LNCaP clone FGC (cell line): ENCODE results near the gene PBX1.

Source experiments
- DNase-seq: peaks from one replicate; pipeline ENCODE4 v3.0.0-alpha.2; 2011; ENCODE audit warnings: low read depth
- H3K4me3 ChIP-seq: 2 replicates; pipeline ENCODE4 v1.5.1; 2011; ENCODE audit warnings: mild to moderate bottlenecking, low read depth, low read length, control low read depth
- TF ChIP-seq, protein P1 (sequence below): IDR thresholded peaks from 2 replicates; pipeline ENCODE4 v1.5.1; 2012; ENCODE audit warnings: mild to moderate bottlenecking; ENCODE audit not compliant: control insufficient read depth, insufficient read depth; ENCODE audit errors: extremely low read depth

Gene PBX1

DNA sequence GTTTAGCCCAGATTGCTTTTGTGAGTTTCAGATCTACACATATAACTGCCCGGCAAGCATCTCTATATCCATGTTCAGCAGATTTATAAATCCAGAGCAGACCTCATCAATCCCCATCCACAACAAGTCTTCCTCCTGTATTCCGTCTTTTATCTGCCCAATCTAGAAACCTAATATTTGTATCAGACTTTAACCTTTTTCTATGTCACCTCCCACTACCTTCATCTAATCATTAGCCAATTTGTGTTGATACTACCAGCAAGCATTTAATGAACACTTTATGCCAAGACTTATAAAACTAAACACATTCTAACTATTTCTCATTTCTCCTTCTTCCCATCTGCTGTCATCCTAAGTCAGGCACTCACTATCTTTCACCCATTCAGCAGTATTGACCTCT is 135.5 kb downstream of the PBX1 start:
- TF ChIP-seq, protein P1, sequence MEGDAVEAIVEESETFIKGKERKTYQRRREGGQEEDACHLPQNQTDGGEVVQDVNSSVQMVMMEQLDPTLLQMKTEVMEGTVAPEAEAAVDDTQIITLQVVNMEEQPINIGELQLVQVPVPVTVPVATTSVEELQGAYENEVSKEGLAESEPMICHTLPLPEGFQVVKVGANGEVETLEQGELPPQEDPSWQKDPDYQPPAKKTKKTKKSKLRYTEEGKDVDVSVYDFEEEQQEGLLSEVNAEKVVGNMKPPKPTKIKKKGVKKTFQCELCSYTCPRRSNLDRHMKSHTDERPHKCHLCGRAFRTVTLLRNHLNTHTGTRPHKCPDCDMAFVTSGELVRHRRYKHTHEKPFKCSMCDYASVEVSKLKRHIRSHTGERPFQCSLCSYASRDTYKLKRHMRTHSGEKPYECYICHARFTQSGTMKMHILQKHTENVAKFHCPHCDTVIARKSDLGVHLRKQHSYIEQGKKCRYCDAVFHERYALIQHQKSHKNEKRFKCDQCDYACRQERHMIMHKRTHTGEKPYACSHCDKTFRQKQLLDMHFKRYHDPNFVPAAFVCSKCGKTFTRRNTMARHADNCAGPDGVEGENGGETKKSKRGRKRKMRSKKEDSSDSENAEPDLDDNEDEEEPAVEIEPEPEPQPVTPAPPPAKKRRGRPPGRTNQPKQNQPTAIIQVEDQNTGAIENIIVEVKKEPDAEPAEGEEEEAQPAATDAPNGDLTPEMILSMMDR = no peak
- DNase-seq = no peak
- H3K4me3 ChIP-seq = no peak overlapping the region

DNA sequence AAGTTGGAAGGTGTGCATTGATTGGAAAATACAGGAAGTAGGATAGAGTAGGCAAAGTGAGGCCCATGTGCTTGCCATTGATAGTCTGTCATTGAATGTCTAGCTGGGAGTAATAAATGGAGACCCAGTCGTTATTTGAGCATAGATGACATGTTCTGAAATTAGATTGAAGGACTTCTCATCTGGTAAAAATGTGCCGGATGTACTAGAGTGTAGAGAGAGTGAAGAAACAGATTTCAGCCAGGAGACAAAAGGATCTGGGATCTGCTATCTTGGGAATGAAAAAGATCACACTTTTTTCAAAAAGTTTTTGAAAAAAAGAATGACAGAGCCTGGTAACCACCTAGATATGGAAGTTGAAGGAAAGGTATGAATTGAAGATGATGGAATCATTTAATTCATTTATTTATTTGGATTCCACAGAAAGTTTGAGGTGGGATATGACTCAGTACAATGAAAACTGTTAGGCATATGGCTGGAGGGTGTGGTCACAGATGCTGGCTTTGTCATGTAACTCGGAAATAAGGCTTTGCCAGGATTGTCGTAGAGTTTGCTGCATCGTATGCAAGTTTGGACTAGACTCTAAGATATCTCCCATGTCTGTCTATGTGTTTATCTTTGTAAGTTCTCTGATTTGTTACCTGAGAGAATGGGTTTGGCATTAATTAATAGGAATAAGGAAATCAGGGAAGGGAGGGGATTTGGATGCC is 137.1 kb downstream of the PBX1 start:
- TF ChIP-seq, protein P1 = no peak
- H3K4me3 ChIP-seq = no peak overlapping the region
- no peak for DNase-seq

DNA sequence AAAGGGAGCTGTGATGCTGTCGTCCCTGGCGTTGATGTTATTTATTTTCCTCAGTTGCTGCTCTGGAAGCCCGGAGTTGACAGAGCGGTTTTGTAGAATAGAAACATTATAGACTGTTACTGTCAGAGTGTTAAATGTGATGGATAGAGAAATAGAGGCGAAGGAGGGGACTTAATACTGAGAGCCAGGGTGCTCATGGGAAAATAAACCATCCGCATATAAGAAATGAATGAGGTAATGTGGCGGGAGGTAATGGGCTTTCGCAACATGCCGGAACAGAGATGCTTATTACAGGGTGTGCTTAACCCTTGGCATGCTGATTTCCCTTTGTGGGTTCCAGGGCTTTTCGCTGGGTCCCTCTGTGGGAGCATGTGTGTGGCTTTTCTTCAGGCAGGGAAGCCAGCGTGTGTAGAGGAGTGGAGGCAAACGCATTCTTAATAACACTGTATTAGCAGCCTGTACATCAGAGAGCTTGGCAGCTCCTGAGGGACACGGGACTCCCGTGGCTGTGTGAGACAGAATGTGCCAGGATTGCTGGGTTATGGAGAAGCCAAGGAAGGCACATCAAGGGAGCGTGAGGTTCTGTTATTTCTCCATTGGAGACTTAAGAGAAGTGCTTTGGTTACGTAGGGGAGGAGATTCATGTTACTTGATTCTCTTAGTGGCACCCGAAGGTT is 141.0 kb downstream of the PBX1 start:
- no peak for DNase-seq
- TF ChIP-seq, protein P1 = no peak
- H3K4me3 ChIP-seq = no peak overlapping the region

DNA sequence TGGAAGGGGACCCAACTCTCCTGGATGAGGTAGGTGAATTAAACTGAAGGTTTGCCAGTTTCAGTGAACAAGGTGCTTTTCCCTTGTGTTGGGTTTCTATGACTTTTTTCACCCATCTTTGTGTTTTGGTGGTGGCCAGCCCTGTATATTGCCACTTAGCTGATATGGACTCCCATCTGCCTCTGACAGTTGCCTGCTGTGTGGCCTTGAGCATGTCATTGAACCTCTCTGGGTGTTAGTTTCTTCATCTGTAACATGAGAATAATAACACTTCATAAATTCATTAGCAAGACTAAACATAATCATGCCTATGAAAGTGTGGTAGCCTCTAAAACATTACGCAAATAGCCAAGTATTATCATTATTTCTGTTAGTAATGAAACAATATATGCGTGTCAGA is 141.7 kb downstream of the PBX1 start:
- DNase-seq = no peak
- H3K4me3 ChIP-seq = no peak overlapping the region
- TF ChIP-seq, protein P1 = no peak

DNA sequence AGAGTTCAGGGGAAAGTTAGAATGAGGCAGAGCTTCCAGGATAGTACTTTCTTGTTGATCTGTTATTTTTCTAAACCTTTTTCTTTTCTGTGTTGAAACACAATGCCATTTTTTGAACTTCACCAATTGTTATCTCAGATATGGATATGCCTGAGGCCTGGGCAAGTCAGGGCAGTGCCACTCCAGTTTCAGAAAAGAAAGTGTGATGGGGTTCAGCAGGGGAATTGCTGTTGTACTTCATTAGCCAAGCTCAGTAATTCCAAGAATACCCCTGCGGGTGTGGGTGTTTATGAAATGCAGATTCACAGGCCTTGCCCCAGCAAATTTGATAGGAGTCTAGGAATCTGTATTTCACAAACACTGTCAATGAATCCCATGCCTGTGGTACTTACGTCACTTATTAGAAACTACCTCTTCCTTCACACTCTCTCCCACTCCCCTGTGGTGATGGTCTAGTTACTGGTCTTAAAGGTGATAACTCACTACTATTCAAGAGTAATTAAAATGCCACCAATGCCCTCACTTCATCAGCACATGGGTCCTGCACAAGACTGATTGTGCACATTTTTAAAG is 142.3 kb downstream of the PBX1 start:
- DNase-seq = no peak
- TF ChIP-seq, protein P1 = no peak
- H3K4me3 ChIP-seq = no peak overlapping the region

DNA sequence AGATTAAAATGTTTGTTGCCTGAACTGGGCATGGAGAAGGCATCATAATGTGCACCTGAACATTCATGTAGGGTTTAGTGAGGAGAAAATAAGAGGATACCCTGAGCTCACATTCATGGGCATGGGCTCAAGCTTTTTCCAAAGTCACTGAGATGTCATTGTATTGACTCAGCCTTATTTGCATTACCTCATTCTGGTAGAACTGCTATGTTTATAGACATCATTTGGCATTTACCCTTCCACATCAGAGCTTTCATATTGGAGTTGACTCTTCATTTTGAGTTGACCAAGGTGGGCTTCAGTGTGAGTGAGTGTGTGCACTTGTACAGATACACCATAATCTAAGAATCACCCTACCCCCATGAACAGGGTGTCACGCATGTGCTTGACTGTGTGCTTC is 143.2 kb downstream of the PBX1 start:
- TF ChIP-seq, protein P1 = no peak
- DNase-seq = peak; percentile 41
- H3K4me3 ChIP-seq = no peak overlapping the region
